T-helper 9 cell (primary cell): ENCODE results near the gene MON1A.
A peak's percentile ranks its signal among the peaks of the same experiment; 100 is the strongest.
"Not testable (repeated sequence)": the region's sequence is repeated elsewhere in the genome, so short reads cannot be mapped to it uniquely, and the experiment has no call there.

ENCODE experiments used
- DNase-seq: peaks from one replicate; pipeline ENCODE4 v3.0.0-alpha.2; 2020

The MON1A gene

GRCh38 chr3:49916686-49917085 is 12.9 kb downstream of the MON1A start:
- no peak for DNase-seq

- DNase-seq: no peak
Observed at GRCh38 chr3:49914906-49915305, 14.7 kb downstream of the MON1A start.

- DNase-seq: no peak
Observed at GRCh38 chr3:49912881-49913281, 16.7 kb downstream of the MON1A start.

GRCh38 chr3:49911611-49912010 is 18.0 kb downstream of the MON1A start:
- no peak for DNase-seq

- DNase-seq: no peak
Observed at GRCh38 chr3:49911124-49911420, 18.5 kb downstream of the MON1A start.

GRCh38 chr3:49910409-49911123 is 19.0 kb downstream of the MON1A start:
- DNase-seq: no peak

- no peak for DNase-seq
Observed at GRCh38 chr3:49908373-49909199, 21.0 kb downstream of the MON1A start.

- DNase-seq: peak; percentile 33
Observed at GRCh38 chr3:49906073-49906743, 23.4 kb downstream of the MON1A start.

GRCh38 chr3:49904448-49904847 is 25.2 kb downstream of the MON1A start:
- DNase-seq: not testable (repeated sequence)

GRCh38 chr3:49903451-49904424 is 25.9 kb downstream of the MON1A start, which contains the start of gene MST1R:
MST1R (minus strand) TSS chr3:49903873; CDS start chr3:49903609, 264 bp downstream.
- DNase-seq: peak; percentile 75

- DNase-seq: no peak
Observed at GRCh38 chr3:49902511-49903345, 26.9 kb downstream of the MON1A start.

- DNase-seq: no peak
Observed at GRCh38 chr3:49901366-49902339, 28.0 kb downstream of the MON1A start.

- DNase-seq: no peak
Observed at GRCh38 chr3:49900491-49901153, 29.0 kb downstream of the MON1A start.

- no peak for DNase-seq
Observed at GRCh38 chr3:49899815-49900214, 29.8 kb downstream of the MON1A start.

GRCh38 chr3:49898991-49899390 is 30.6 kb downstream of the MON1A start:
- no peak for DNase-seq

- no peak for DNase-seq
Observed at GRCh38 chr3:49896345-49896744, 33.3 kb downstream of the MON1A start.

- no peak for DNase-seq
Observed at GRCh38 chr3:49895791-49896190, 33.8 kb downstream of the MON1A start.

GRCh38 chr3:49889296-49889695 is 40.3 kb downstream of the MON1A start:
- no peak for DNase-seq

GRCh38 chr3:49886922-49887265 is 42.7 kb downstream of the MON1A start:
- no peak for DNase-seq

GRCh38 chr3:49883998-49884397 is 45.6 kb downstream of the MON1A start:
- DNase-seq: no peak
